Vagina (tissue), 2 donors: Measurements from ENCODE around the gene ALG1. TPM values are rescaled to one million over a fixed set of nuclear protein-coding genes. Genes with fewer than 3 reads are reported as not detected.
A peak's percentile ranks its signal among the peaks of the same experiment; 100 is the strongest.
"Not testable (repeated sequence)": the region's sequence is repeated elsewhere in the genome, so short reads cannot be mapped to it uniquely, and the experiment has no call there.

Source experiments
- DNase-seq, 2 donors: peaks; one replicate each; pipeline ENCODE4 v3.0.0-alpha.2; 2017; ENCODE audit errors: extremely low spot score in 2 of 2
- H3K27ac ChIP-seq: fragments of 200-600 bp; sonication (generic); one replicate; pipeline ENCODE4 v1.5.1; 2019
- H3K27me3 ChIP-seq: fragments of 200-600 bp; sonication (generic); one replicate; pipeline ENCODE4 v1.5.1; 2019
- H3K36me3 ChIP-seq, 2 donors: fragments of 200-600 bp; sonication (generic); one replicate each; pipeline ENCODE4 v1.5.1; 2017 to 2019
- H3K4me1 ChIP-seq: fragments of 200-600 bp; sonication (generic); one replicate; pipeline ENCODE4 v1.5.1; 2019
- H3K4me3 ChIP-seq, 2 donors: fragments of 200-600 bp; sonication (generic); 1 replicate in 1 of 2; 2 replicates in 1 of 2; pipeline ENCODE4 v1.5.1; 2016 to 2019
- H3K9me3 ChIP-seq: fragments of 200-600 bp; sonication (generic); one replicate; pipeline ENCODE4 v1.5.1; 2019
- CTCF ChIP-seq, 3 experiments: fragments of 450-650 bp in 2 of 3; fragments of 200-600 bp in 1 of 3; sonication (generic) in 1 of 3; IDR thresholded peaks; one replicate each; pipeline ENCODE4 v1.5.1; 2017 to 2019; ENCODE audit warnings: antibody characterized with exemption in 3 of 3, mild to moderate bottlenecking in 2 of 3, moderate library complexity in 2 of 3
- POLR2A ChIP-seq, 2 donors: fragments of 450-650 bp; IDR thresholded peaks; one replicate each; pipeline ENCODE4 v1.6.1; 2017; ENCODE audit warnings: antibody characterized with exemption in 2 of 2, mild to moderate bottlenecking in 2 of 2, moderate library complexity in 2 of 2
- POLR2AphosphoS5 ChIP-seq, 2 donors: sonication (generic); formaldehyde crosslinking; IDR thresholded peaks; one replicate each; pipeline ENCODE4 v1.9.0; 2017; ENCODE audit warnings: antibody characterized with exemption in 2 of 2, mild to moderate bottlenecking in 2 of 2, low read depth in 1 of 2; ENCODE audit not compliant: insufficient read depth in 1 of 2
- intact Hi-C: fragments of 100-400 bp; cut with DNase I; formaldehyde crosslinking; loops from one replicate; pipeline ENCODE4 v1.15.1; 2023
- total RNA-seq: library from RNA; depleted of rRNA; stranded (reverse); fragments of >200 nt; gene quantifications from one replicate; pipeline ENCODE4 v1.2.3, GENCODE V29; 2016

ALG1 gene
- total RNA-seq, 1 donor from 2014 or later, result 22.8 TPM

GRCh38 chr16:5071341-5071680 lies 332 bp upstream of the ALG1 start:
- no peak for DNase-seq
- H3K27ac ChIP-seq, result peak overlapping the region; percentile 83
- H3K4me1 ChIP-seq, result peaks cover 18% of the 10 kb centered on the region
- TF ChIP-seq CTCF (IDR thresholded peaks at IDR 0.05) (no peak), POLR2AphosphoS5 (IDR thresholded peaks at IDR 0.05; ENCODE audit: insufficient read depth in 1 of 2, low read depth in 1 of 2) (no peak), POLR2A (IDR thresholded peaks at IDR 0.05) (no peak)
- no peaks in the 10 kb centered on the region for H3K9me3 ChIP-seq
- H3K4me3 ChIP-seq, result peak overlapping the region; percentile 66 to 87
- no peaks in the 10 kb centered on the region for H3K27me3 ChIP-seq
- peaks cover 0 to 13% of the 10 kb centered on the region in 2 donors for H3K36me3 ChIP-seq
- intact Hi-C loops, result no loop called here

GRCh38 chr16:5072334-5073278 lies 963 bp downstream of the ALG1 start:
- no peak for DNase-seq

DNA sequence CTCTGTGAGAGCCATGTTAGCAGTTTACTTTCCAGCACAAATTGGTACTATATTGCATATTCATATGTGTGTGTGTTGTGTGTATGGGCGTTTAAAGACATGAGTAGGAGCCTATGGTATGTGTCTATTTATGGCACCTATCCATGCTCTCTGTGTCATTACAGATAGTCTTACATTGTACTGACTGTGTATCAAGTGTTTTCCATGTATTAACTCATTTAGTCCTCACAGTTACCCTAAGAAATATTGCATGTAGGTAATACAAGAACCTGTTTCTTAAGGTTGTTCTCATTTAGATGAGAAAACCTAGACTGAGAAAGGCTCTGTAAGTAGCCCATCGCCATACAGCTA lies 1.6 kb downstream of the ALG1 start:
- DNase-seq, result no peak
- H3K9me3 ChIP-seq, result no peaks in the 10 kb centered on the region
- peaks cover 18% of the 10 kb centered on the region for H3K4me1 ChIP-seq
- intact Hi-C loops, result no loop called here
- TF ChIP-seq POLR2A (IDR thresholded peaks at IDR 0.05), result no peak
- TF ChIP-seq POLR2AphosphoS5 (IDR thresholded peaks at IDR 0.05; ENCODE audit: insufficient read depth in 1 of 2, low read depth in 1 of 2), result no peak
- no peak for TF ChIP-seq CTCF (IDR thresholded peaks at IDR 0.05)
- H3K27ac ChIP-seq, result no peak overlapping the region
- H3K27me3 ChIP-seq, result no peaks in the 10 kb centered on the region
- H3K4me3 ChIP-seq, result no peak overlapping the region
- H3K36me3 ChIP-seq, result peaks cover 0 to 26% of the 10 kb centered on the region in 2 donors

More at GRCh38 chr16:5072334-5073278, 963 bp downstream of the ALG1 start:
- H3K36me3 ChIP-seq, result peaks cover 0 to 21% of the 10 kb centered on the region in 2 donors
- H3K27ac ChIP-seq, result peak overlapping the region; percentile 83
- H3K27me3 ChIP-seq, result no peaks in the 10 kb centered on the region
- peak overlapping the region; percentile 66 to 87 for H3K4me3 ChIP-seq
- peaks cover 18% of the 10 kb centered on the region for H3K4me1 ChIP-seq
- TF ChIP-seq CTCF (IDR thresholded peaks at IDR 0.05) (no peak), POLR2AphosphoS5 (IDR thresholded peaks at IDR 0.05; ENCODE audit: insufficient read depth in 1 of 2, low read depth in 1 of 2) (no peak), POLR2A (IDR thresholded peaks at IDR 0.05) (no peak)
- intact Hi-C loops, result no loop called here
- no peaks in the 10 kb centered on the region for H3K9me3 ChIP-seq

GRCh38 chr16:5073771-5074170 lies 2.1 kb downstream of the ALG1 start:
- H3K9me3 ChIP-seq, H3K27ac ChIP-seq, H3K4me3 ChIP-seq, DNase-seq, intact Hi-C loops, H3K27me3 ChIP-seq: not testable (repeated sequence)
- peaks cover 0 to 29% of the 10 kb centered on the region in 2 donors for H3K36me3 ChIP-seq
- H3K4me1 ChIP-seq, result peaks cover 18% of the 10 kb centered on the region

DNA sequence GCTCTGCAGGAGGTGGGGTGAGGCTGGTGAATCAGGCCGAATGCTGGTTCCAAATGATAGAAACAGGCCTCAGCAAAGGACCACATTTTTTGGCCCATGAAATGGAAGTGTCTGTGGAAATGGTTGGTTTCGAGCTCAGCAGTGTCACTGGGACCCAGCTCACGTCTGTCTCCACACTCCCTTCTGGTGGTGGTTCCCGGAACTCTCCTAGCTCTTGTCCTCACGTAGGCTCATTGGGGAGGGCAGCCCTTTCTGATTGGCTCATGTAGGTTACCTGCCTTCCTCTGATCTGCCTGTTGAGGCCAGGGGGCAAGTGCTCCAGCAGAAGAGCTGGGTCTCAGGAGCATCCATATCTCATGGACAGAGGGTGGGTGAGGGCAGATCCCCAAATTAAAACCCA lies 4.0 kb downstream of the ALG1 start:
- no peaks in the 10 kb centered on the region for H3K9me3 ChIP-seq
- no peaks in the 10 kb centered on the region for H3K27me3 ChIP-seq
- H3K4me3 ChIP-seq, result no peak overlapping the region
- H3K27ac ChIP-seq, result no peak overlapping the region
- peaks cover 18% of the 10 kb centered on the region for H3K4me1 ChIP-seq
- TF ChIP-seq POLR2AphosphoS5 (IDR thresholded peaks at IDR 0.05; ENCODE audit: insufficient read depth in 1 of 2, low read depth in 1 of 2) (no peak), POLR2A (IDR thresholded peaks at IDR 0.05) (no peak)
- H3K36me3 ChIP-seq, result peaks cover 0 to 42% of the 10 kb centered on the region in 2 donors
- DNase-seq, result no peak
- intact Hi-C loops, result no loop called here

GRCh38 chr16:5077304-5077703 lies 5.7 kb downstream of the ALG1 start:
- Histone ChIP-seq H3K36me3 (peaks cover 0 to 47% of the 10 kb centered on the region in 2 donors), H3K4me3 (no peak overlapping the region), H3K4me1 (peaks cover 8% of the 10 kb centered on the region), H3K27ac (no peak overlapping the region), H3K27me3 (no peaks in the 10 kb centered on the region), H3K9me3 (no peaks in the 10 kb centered on the region)
- intact Hi-C loops, result no loop called here
- no peak for DNase-seq
- TF ChIP-seq POLR2A (IDR thresholded peaks at IDR 0.05) (no peak), CTCF (IDR thresholded peaks at IDR 0.05) (no peak), POLR2AphosphoS5 (IDR thresholded peaks at IDR 0.05; ENCODE audit: insufficient read depth in 1 of 2, low read depth in 1 of 2) (no peak)
